Measurements from ENCODE around the gene EMC10. TPM values are rescaled to one million over a fixed set of nuclear protein-coding genes. Genes with fewer than 3 reads are reported as not detected.

The EMC10 gene
- 97.7 TPM for total RNA-seq
- long read RNA-seq, full-length matches to known transcripts = 27 of 55 reads
- long read RNA-seq, partial matches to known transcripts = 26 of 55 reads
- long read RNA-seq, other reads (novel, unspliced or antisense) = 2 of 55 reads

DNA sequence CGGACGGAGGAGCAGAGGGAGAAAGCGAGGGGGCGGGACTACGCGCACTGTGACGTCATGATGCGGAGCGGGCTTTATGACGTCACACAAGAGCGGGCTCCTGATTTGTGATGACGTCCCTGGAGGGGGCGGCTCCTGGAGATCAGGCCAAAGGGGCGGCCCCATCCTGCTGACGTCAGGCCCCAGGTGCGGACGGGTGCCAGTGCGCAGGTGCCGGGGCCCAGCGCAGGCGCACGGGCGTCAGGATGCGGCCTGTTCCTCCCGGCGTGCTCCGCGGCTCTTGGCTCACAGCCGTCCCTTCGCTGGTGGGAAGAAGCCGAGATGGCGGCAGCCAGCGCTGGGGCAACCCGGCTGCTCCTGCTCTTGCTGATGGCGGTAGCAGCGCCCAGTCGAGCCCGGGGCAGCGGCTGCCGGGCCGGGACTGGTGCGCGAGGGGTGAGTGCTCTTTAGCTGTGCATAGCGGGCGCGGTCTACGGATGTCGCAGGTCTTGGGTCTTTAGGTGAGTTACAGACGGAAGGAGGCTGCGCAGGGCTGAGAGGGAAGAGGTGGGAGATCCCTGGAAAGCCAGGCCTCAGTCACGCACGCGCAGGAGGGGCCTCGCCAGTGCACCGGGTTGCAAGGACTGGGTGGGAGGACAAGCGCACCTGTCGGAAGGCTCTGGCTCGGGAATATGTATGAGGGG is at the start of gene EMC10, which contains the start of gene GARIN5A:
TSS of gene EMC10 (plus strand) at position 284 of the 683 bp plus-strand sequence. CDS start at position 322, 38 bp downstream.
TSS of gene GARIN5A (minus strand) at position 625 of the 683 bp plus-strand sequence. CDS start at position 165, 460 bp downstream.
- peak within 1 kb of the TSS; percentile 64 for H3K27ac ChIP-seq (replicated peaks)
- H3K4me1 ChIP-seq = peaks cover 32% of the 10 kb centered on the region
- TF ChIP-seq, protein P1, sequence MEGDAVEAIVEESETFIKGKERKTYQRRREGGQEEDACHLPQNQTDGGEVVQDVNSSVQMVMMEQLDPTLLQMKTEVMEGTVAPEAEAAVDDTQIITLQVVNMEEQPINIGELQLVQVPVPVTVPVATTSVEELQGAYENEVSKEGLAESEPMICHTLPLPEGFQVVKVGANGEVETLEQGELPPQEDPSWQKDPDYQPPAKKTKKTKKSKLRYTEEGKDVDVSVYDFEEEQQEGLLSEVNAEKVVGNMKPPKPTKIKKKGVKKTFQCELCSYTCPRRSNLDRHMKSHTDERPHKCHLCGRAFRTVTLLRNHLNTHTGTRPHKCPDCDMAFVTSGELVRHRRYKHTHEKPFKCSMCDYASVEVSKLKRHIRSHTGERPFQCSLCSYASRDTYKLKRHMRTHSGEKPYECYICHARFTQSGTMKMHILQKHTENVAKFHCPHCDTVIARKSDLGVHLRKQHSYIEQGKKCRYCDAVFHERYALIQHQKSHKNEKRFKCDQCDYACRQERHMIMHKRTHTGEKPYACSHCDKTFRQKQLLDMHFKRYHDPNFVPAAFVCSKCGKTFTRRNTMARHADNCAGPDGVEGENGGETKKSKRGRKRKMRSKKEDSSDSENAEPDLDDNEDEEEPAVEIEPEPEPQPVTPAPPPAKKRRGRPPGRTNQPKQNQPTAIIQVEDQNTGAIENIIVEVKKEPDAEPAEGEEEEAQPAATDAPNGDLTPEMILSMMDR (IDR thresholded peaks at IDR 0.05; ENCODE audit: borderline replicate concordance) = no peak
- no peaks in the 10 kb centered on the region for H3K27me3 ChIP-seq (ENCODE audit: low read depth)
- peaks cover 35% of the 10 kb centered on the region for H3K36me3 ChIP-seq
- H3K9me3 ChIP-seq (replicated peaks) = no peaks in the 10 kb centered on the region
- peak; percentile 90 for DNase-seq
- peak within 1 kb of the TSS; percentile 73 for H3K4me3 ChIP-seq
- intact Hi-C loops (cut with micrococcal nuclease) = no loop called here

DNA sequence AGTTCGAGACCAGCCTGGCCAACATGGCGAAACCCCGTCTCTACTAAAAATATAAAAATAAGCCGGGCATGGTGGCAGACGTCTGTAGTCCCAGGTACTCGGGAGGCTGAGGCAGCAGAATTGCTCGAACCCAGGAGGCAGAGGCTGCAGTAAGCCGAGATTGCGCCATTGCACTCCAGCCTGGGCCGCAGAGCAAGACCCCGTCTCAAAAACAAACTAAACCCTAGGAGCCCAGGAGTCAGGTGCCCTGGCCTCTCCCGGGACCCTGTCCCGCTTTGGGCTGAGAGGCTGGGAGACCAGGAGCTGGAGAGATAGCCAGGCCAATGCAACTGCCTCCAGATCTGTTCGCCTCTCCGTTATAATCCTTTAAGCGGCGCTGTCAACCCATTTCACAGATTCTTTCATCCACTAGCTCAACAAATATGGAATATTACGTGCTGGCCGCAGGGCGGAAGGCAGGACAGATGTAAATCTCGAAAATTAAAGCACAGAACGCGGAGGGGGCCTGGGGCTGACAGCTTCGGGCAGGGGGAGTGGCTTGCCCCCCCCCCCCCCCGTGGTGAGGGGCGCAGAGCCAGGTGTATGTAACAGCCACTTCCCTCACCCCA is 48.9 kb upstream of the EMC10 start:
- no peaks in the 10 kb centered on the region for H3K9me3 ChIP-seq (replicated peaks)
- H3K4me1 ChIP-seq = peaks cover 22% of the 10 kb centered on the region
- DNase-seq = no peak
- H3K27me3 ChIP-seq (ENCODE audit: low read depth) = peaks cover 67% of the 10 kb centered on the region
- H3K4me3 ChIP-seq = peak overlapping the region; percentile 51
- H3K36me3 ChIP-seq = no peaks in the 10 kb centered on the region
- TF ChIP-seq, protein P1 (IDR thresholded peaks at IDR 0.05; ENCODE audit: borderline replicate concordance) = no peak
- H3K27ac ChIP-seq (replicated peaks) = peak overlapping the region; percentile 54
- intact Hi-C loops (cut with micrococcal nuclease) = no loop called here

DNA sequence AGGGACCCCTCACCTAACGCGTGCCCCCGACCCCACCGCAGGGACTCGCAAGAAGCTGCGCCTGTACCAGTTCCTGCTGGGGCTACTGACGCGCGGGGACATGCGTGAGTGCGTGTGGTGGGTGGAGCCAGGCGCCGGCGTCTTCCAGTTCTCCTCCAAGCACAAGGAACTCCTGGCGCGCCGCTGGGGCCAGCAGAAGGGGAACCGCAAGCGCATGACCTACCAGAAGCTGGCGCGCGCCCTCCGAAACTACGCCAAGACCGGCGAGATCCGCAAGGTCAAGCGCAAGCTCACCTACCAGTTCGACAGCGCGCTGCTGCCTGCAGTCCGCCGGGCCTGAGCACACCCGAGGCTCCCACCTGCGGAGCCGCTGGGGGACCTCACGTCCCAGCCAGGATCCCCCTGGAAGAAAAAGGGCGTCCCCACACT is 48.3 kb upstream of the EMC10 start:
- intact Hi-C loops (cut with micrococcal nuclease) = no loop called here
- DNase-seq = peak; percentile 85
- H3K27ac ChIP-seq (replicated peaks) = peak overlapping the region; percentile 54
- H3K4me3 ChIP-seq = peak overlapping the region; percentile 51
- H3K9me3 ChIP-seq (replicated peaks) = no peaks in the 10 kb centered on the region
- peaks cover 27% of the 10 kb centered on the region for H3K4me1 ChIP-seq
- H3K36me3 ChIP-seq = no peaks in the 10 kb centered on the region
- TF ChIP-seq, protein P1 (IDR thresholded peaks at IDR 0.05; ENCODE audit: borderline replicate concordance) = no peak
- H3K27me3 ChIP-seq (ENCODE audit: low read depth) = peaks cover 67% of the 10 kb centered on the region

DNA sequence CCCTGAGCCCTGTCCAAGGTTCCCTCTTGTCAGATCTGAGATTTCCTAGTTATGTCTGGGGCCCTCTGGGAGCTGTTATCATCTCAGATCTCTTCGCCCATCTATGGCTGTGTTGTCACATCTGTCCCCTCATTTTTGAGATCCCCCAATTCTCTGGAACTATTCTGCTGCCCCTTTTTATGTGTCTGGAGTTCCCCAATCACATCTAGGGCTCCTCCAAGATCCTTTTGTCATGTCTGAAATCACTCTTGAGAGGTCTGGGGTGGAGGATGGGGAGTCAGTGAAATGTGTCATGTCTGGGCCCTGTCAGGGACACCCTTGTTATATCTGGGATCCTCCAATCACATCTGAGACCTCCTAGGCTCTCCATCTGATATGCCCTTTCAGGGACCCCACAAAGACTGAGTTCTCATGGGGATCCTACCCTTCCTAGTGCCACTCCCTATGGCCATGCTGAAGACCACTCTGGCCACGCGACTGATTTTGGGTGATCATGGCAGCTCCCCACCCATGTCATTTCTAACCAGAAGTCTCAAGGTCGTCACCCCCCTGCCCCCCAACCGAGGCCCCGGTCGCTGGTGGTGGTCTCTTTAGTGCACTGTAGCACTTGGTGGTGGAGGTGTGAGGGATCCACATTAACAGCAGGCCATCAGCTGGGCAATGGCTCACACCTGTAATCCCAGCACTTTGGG is 47.4 kb upstream of the EMC10 start:
- Histone ChIP-seq H3K27me3 (ENCODE audit: low read depth) (peaks cover 67% of the 10 kb centered on the region), H3K27ac (replicated peaks) (no peak overlapping the region)
- TF ChIP-seq, protein P1 (IDR thresholded peaks at IDR 0.05; ENCODE audit: borderline replicate concordance) = no peak

DNA sequence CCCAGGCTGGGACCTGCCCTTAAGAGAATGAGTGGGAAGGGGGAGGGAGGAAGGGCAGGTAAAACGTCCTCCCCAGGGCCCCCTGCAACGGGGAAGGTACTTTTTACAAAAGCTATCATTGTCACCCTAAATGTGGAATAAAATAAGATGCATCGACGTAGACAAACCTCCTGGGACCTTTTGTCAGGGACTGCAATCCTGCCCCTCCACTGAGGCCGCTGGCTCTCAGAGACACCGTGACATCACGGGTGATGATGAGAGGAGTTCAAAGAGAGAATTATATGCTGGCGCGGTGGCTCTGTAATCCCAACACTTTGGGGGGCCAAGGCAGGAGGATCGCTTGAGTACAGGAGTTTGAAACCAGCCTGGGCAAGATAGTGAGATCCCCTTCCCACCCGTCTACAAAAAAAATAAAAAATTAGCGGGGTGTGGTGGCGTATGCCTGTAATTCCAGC is 45.4 kb upstream of the EMC10 start:
- Histone ChIP-seq H3K27me3 (ENCODE audit: low read depth) (peaks cover 74% of the 10 kb centered on the region), H3K4me3 (peak overlapping the region; percentile 78), H3K36me3 (no peaks in the 10 kb centered on the region), H3K27ac (replicated peaks) (peak overlapping the region; percentile 58), H3K9me3 (replicated peaks) (no peaks in the 10 kb centered on the region), H3K4me1 (peaks cover 27% of the 10 kb centered on the region)
- DNase-seq = no peak
- TF ChIP-seq, protein P1 (IDR thresholded peaks at IDR 0.05; ENCODE audit: borderline replicate concordance) = no peak
- intact Hi-C loops (cut with micrococcal nuclease) = no loop called here

More for the DNA sequence above, 47.4 kb upstream of the EMC10 start:
- H3K4me1 ChIP-seq = peaks cover 27% of the 10 kb centered on the region
- no peak overlapping the region for H3K4me3 ChIP-seq
- H3K36me3 ChIP-seq = no peaks in the 10 kb centered on the region
- H3K9me3 ChIP-seq (replicated peaks) = no peaks in the 10 kb centered on the region
- DNase-seq = no peak
- intact Hi-C loops (cut with micrococcal nuclease) = no loop called here
